Progenitor cell of endocrine pancreas (in vitro differentiated cells): ENCODE results near the gene KDM1A. TPM values are rescaled to one million over a fixed set of nuclear protein-coding genes. Genes with fewer than 3 reads are reported as not detected.

Experiments used
- DNase-seq: peaks from one replicate; pipeline ENCODE4 v3.0.0; 2021; ENCODE audit warnings: low spot score; ENCODE audit not compliant: unreplicated experiment
- H3K27ac Mint-ChIP-seq: 2 replicates; pipeline ENCODE4 v1.8.0; 2021; ENCODE audit warnings: mild to moderate bottlenecking, moderate library complexity, mixed read lengths
- H3K27me3 Mint-ChIP-seq: 2 replicates; pipeline ENCODE4 v1.8.0; 2021; ENCODE audit warnings: mixed read lengths
- H3K36me3 Mint-ChIP-seq: 2 replicates; pipeline ENCODE4 v1.8.0; 2022; ENCODE audit warnings: mixed read lengths; ENCODE audit not compliant: insufficient read depth
- H3K4me1 Mint-ChIP-seq: 2 replicates; pipeline ENCODE4 v1.8.0; 2021; ENCODE audit warnings: low read depth, mixed read lengths
- H3K4me3 Mint-ChIP-seq: 2 replicates; pipeline ENCODE4 v1.8.0; 2021; ENCODE audit warnings: low read depth, mild to moderate bottlenecking, moderate library complexity, mixed read lengths
- H3K9me3 Mint-ChIP-seq: 2 replicates; pipeline ENCODE4 v1.8.0; 2021; ENCODE audit warnings: low read depth, mixed read lengths
- CTCF ChIP-seq: fragments of 200-600 bp; sonication (generic); IDR thresholded peaks from one replicate; pipeline ENCODE4 v1.5.0; 2021; ENCODE audit warnings: antibody characterized with exemption, mild to moderate bottlenecking; ENCODE audit not compliant: unreplicated experiment
- total RNA-seq: library from RNA; stranded (reverse); gene quantifications from 2 replicates; pipeline ENCODE4 v1.2.1, GENCODE V29; 2021

KDM1A gene
- total RNA-seq, 1 donor from 2014 or later: 197 TPM

DNA sequence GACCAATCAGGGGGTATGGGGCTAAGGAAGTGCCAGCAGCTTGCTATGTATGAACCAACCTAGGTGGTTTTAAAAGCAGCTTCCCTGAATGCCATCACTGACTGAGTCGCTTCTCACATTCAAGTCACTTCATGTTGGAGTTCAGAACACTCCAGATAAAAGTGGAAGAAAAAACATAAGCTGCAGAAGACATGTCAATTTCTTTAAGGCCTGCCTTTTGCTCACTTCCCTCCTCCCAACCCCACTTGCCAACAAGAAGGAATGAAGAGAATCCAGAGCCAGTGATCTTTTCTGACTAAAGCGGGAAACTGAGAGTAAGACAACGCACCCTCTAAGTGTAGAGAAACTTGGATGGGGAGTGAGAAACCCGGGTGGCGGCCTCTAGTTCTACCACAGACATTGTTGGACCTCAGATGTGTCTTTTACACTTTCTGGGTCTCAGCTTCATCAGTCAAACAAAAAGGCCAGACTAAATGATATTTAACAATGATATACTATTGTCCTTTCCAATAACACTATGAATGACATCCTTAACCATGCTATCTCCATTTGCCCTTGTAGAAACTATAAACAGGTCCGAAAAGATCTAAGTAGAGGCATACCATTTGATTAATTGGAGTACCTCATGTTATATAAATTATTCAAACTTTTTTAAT is 95.3 kb downstream of the KDM1A start:
- DNase-seq: no peak
- no peak overlapping the region for H3K27ac Mint-ChIP-seq
- H3K36me3 Mint-ChIP-seq: no peaks in the 10 kb centered on the region
- no peaks in the 10 kb centered on the region for H3K27me3 Mint-ChIP-seq
- H3K9me3 Mint-ChIP-seq: no peaks in the 10 kb centered on the region
- TF ChIP-seq CTCF: no peak
- no peak overlapping the region for H3K4me3 Mint-ChIP-seq
- H3K4me1 Mint-ChIP-seq: peaks cover 27% of the 10 kb centered on the region

DNA sequence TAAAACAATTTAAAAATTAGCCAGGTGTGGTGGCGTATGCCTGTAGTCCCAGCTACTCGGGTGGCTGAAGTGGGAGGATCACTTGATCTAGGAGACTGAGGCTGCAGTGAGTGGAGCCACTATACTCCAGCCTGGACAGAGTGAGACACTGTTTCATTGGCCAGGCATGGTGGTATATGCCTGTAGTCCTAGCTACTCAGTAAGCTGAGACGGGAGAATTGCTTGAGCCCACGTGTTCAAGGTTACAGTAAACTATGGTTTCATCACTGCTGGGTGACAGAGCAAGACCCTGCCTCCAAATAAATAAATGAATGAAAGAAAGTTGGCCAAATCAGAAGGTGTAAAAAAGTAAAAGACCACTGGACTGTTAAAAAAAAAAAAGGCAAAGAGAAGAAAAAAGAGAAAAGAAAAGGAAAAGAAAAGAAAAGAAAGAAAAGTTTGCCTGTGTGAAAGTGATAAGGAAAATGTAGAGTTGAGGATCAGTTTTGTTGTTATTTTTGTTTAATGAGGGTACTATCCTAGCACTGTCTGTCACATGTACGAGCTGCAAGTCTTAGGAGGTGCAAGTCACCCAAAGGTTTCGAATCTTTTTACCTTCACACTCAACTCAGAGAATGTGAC is 97.1 kb downstream of the KDM1A start:
- DNase-seq: no peak
- Mint-ChIP-seq H3K27ac (no peak overlapping the region), H3K4me1 (peaks cover 27% of the 10 kb centered on the region), H3K9me3 (no peaks in the 10 kb centered on the region), H3K27me3 (no peaks in the 10 kb centered on the region), H3K4me3 (no peak overlapping the region), H3K36me3 (no peaks in the 10 kb centered on the region)
- TF ChIP-seq CTCF: no peak

- Mint-ChIP-seq H3K27me3 (no peaks in the 10 kb centered on the region), H3K27ac (no peak overlapping the region), H3K4me1 (peaks cover 23% of the 10 kb centered on the region), H3K9me3 (no peaks in the 10 kb centered on the region), H3K4me3 (no peak overlapping the region), H3K36me3 (no peaks in the 10 kb centered on the region)
- no peak for TF ChIP-seq CTCF
- DNase-seq: no peak
Observed at GRCh38 chr1:23116921-23117699, 97.8 kb downstream of the KDM1A start.

DNA sequence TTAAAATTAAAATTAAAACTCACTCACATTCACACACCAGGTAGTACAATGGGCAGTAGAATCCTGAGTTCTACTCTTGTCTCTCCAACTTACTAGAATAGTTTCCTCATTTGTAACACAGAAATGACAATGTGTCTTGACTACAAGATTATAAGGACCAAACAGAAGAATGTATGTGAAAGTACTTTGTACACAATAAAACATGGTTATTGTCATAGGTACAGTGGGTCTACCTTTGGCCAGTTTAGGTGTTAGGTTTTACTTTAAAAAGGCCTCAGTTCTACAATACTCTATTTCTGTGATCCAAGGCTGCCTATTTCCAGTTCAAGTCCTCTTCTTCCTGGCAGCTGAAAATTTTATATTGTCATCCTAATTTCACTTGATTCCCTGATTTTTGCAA is 99.1 kb downstream of the KDM1A start:
- no peak for DNase-seq
- H3K27me3 Mint-ChIP-seq: no peaks in the 10 kb centered on the region
- peaks cover 26% of the 10 kb centered on the region for H3K4me1 Mint-ChIP-seq
- no peaks in the 10 kb centered on the region for H3K9me3 Mint-ChIP-seq
- H3K36me3 Mint-ChIP-seq: no peaks in the 10 kb centered on the region
- no peak overlapping the region for H3K4me3 Mint-ChIP-seq
- no peak overlapping the region for H3K27ac Mint-ChIP-seq
- no peak for TF ChIP-seq CTCF

GRCh38 chr1:23118957-23119792 is 99.9 kb downstream of the KDM1A start:
- Mint-ChIP-seq H3K4me1 (peaks cover 31% of the 10 kb centered on the region), H3K4me3 (no peak overlapping the region), H3K27ac (no peak overlapping the region), H3K9me3 (no peaks in the 10 kb centered on the region), H3K36me3 (no peaks in the 10 kb centered on the region), H3K27me3 (no peaks in the 10 kb centered on the region)
- no peak for DNase-seq
- no peak for TF ChIP-seq CTCF
